HepG2 (cell line): ENCODE measurements around the gene MATR3. TPM values are rescaled to one million over a fixed set of nuclear protein-coding genes. Genes with fewer than 3 reads are reported as not detected.

Experiments
- ADNP ChIP-seq: sonication (generic); formaldehyde crosslinking; IDR thresholded peaks from 2 replicates; pipeline ENCODE4 v1.4.0; 2020; ENCODE audit warnings: missing genetic modification reagents
- CCDC6 ChIP-seq: sonication (generic); formaldehyde crosslinking; IDR thresholded peaks from 2 replicates; pipeline ENCODE4 v1.8.1; 2022; ENCODE audit warnings: mild to moderate bottlenecking, missing genetic modification reagents, moderate library complexity
- DBP ChIP-seq: sonication (generic); formaldehyde crosslinking; IDR thresholded peaks from 2 replicates; pipeline ENCODE4 v1.4.0; 2020; ENCODE audit warnings: missing genetic modification reagents; ENCODE audit errors: not compliant biosample characterization
- FOXK2 ChIP-seq: fragments of 450-650 bp; IDR thresholded peaks from 2 replicates; pipeline ENCODE4 v1.6.1; 2016
- MATR3 ChIP-seq: sonication (generic); formaldehyde crosslinking; IDR thresholded peaks from 2 replicates; pipeline ENCODE4 v1.4.0; 2020; ENCODE audit warnings: missing genetic modification reagents
- NCOR1 ChIP-seq: fragments of 200-600 bp; sonication (generic); IDR thresholded peaks from 2 replicates; pipeline ENCODE4 v1.7.0; 2017; ENCODE audit warnings: antibody characterized with exemption, low read length, borderline replicate concordance
- PAF1 ChIP-seq: IDR thresholded peaks from 2 replicates; pipeline ENCODE4 v1.6.1; 2016; ENCODE audit warnings: missing genetic modification reagents, missing compliant biosample characterization
- PHF5A ChIP-seq: IDR thresholded peaks from one replicate; pipeline ENCODE4 v1.6.1; 2018; ENCODE audit warnings: low read depth, missing genetic modification reagents; ENCODE audit not compliant: unreplicated experiment
- RORA ChIP-seq: sonication (generic); formaldehyde crosslinking; IDR thresholded peaks from 2 replicates; pipeline ENCODE4 v1.5.0; 2020; ENCODE audit warnings: mild to moderate bottlenecking, missing genetic modification reagents, moderate library complexity
- TOE1 ChIP-seq: sonication (generic); formaldehyde crosslinking; IDR thresholded peaks from 2 replicates; pipeline ENCODE4 v1.4.0; 2020; ENCODE audit warnings: mild to moderate bottlenecking, missing genetic modification reagents
- ZBTB26 ChIP-seq: IDR thresholded peaks from 2 replicates; pipeline ENCODE4 v1.6.1; 2016; ENCODE audit warnings: missing compliant biosample characterization, missing genetic modification reagents, borderline replicate concordance
- ZNF362 ChIP-seq: sonication (generic); formaldehyde crosslinking; IDR thresholded peaks from 2 replicates; pipeline ENCODE4 v1.4.0; 2020; ENCODE audit warnings: missing genetic modification reagents, mild to moderate bottlenecking, borderline replicate concordance
- ZNF501 ChIP-seq: sonication (generic); formaldehyde crosslinking; IDR thresholded peaks from 2 replicates; pipeline ENCODE4 v1.5.1; 2020; ENCODE audit warnings: mild to moderate bottlenecking, moderate library complexity, missing genetic modification reagents
- ZNF564 ChIP-seq: sonication (generic); formaldehyde crosslinking; IDR thresholded peaks from 2 replicates; pipeline ENCODE4 v1.8.1; 2023; ENCODE audit warnings: mild to moderate bottlenecking, missing genetic modification reagents
- ZNF569 ChIP-seq: sonication (generic); formaldehyde crosslinking; IDR thresholded peaks from 2 replicates; pipeline ENCODE4 v1.5.0; 2020; ENCODE audit warnings: mild to moderate bottlenecking, missing genetic modification reagents, moderate library complexity, borderline replicate concordance
- ZNF607 ChIP-seq: sonication (generic); formaldehyde crosslinking; IDR thresholded peaks from 2 replicates; pipeline ENCODE4 v1.5.1; 2020; ENCODE audit warnings: missing genetic modification reagents, mild to moderate bottlenecking, borderline replicate concordance
- ZNF747 ChIP-seq: sonication (generic); formaldehyde crosslinking; IDR thresholded peaks from 2 replicates; pipeline ENCODE4 v1.8.1; 2023; ENCODE audit warnings: missing genetic modification reagents, mild to moderate bottlenecking, borderline replicate concordance
- ZNF850 ChIP-seq: sonication (generic); formaldehyde crosslinking; conservative IDR thresholded peaks from 2 replicates; pipeline ENCODE4 v1.9.0; 2021; ENCODE audit warnings: mild to moderate bottlenecking, missing genetic modification reagents
- polyA plus RNA-seq, 8 experiments: library from polyadenylated mRNA; depleted of rRNA in 3 of 8; stranded (reverse) in 7 of 8; unstranded in 1 of 8; fragments of >200 nt; fragmentation: Illumina TruSeq in 4 of 8; extraction: Trizol in 4 of 8; gene quantifications; 2 replicates each; pipeline versions ENCODE4 v1.2.1 to v1.2.3, GENCODE V29; 2011 to 2016; ENCODE audit warnings: low read depth in 4 of 8, missing spikeins in 1 of 8, mixed read lengths in 1 of 8; ENCODE audit not compliant: insufficient read depth in 1 of 8
- total RNA-seq, 5 experiments: library from RNA; depleted of rRNA; stranded (reverse); fragments of >200 nt; fragmentation: Illumina TruSeq; extraction: Trizol; gene quantifications; 2 replicates each; pipeline ENCODE4 v1.2.3, GENCODE V29; 2016; ENCODE audit warnings: low read depth in 1 of 5
- TF ChIP-seq, protein P1 (sequence below): IDR thresholded peaks from 2 replicates; pipeline ENCODE4 v1.6.1; 2012; ENCODE audit warnings: low read depth, low read length, improper control_type of control experiment
- TF ChIP-seq, protein P2 (sequence below): sonication (generic); formaldehyde crosslinking; IDR thresholded peaks from 2 replicates; pipeline ENCODE4 v1.8.0; 2022; ENCODE audit warnings: mild to moderate bottlenecking, missing genetic modification reagents, moderate library complexity
- TF ChIP-seq, protein P3 (sequence below): sonication (generic); formaldehyde crosslinking; IDR thresholded peaks from 2 replicates; pipeline ENCODE4 v1.8.1; 2023; ENCODE audit warnings: mild to moderate bottlenecking, missing genetic modification reagents

Gene MATR3
- total and polyA plus RNA-seq, 2 of the 13 experiments (the other 11 are each of a cell fraction or from before 2014, with no cell fraction given), result 94.2 to 341 TPM

DNA sequence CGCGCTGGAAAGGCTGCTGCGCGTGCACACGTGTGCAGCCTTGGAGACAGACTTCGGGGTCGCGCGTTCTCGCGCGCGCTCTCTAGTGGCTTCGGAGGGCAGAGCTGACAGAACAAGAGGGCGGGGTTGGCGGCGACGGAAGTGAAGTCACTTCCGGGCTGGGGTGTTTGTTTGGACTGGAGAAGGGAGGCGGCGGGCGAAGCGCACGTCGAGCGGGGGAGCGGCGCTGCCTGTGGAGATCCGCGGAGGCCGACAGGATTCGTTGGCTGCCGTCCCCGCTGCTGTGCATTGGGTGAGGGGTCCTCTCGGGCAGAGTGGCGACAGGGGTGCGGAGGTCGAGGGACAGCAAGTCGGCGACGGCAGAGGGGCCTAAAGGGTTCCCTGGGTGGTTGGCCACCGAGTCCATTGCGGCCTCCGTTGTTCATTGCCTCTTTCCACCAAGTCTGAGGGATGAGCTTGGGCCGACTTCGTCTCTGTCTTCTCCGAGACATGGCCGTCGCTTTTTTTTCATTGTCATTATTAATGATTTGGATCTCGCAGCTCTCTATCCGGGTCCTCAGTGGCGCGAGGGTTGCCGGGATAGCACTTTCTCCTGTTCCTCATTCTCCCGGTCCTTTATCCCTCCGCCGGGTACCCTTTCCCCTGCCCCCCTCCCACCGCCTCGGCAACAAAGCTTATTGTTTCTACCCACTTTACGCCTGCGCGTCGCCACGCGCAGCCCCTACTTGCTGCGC lies 48.3 kb downstream of the MATR3 start, which contains the start of gene PAIP2 (continued):
- TF ChIP-seq, protein P1, sequence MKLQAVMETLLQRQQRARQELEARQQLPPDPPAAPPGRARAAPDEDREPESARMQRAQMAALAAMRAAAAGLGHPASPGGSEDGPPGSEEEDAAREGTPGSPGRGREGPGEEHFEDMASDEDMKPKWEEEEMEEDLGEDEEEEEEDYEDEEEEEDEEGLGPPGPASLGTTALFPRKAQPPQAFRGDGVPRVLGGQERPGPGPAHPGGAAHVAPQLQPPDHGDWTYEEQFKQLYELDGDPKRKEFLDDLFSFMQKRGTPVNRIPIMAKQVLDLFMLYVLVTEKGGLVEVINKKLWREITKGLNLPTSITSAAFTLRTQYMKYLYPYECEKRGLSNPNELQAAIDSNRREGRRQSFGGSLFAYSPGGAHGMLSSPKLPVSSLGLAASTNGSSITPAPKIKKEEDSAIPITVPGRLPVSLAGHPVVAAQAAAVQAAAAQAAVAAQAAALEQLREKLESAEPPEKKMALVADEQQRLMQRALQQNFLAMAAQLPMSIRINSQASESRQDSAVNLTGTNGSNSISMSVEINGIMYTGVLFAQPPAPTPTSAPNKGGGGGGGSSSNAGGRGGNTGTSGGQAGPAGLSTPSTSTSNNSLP, result 0 out of 2 replicates have a peak, but pooled peaks have one; percentile 5
- TF ChIP-seq RORA (CRISPR knock-in tag) (0 out of 2 replicates have a peak, but pooled peaks have one; percentile 36), ZNF564 (0 out of 2 replicates have a peak, but pooled peaks have one; percentile 40), ZNF607 (CRISPR knock-in tag) (peak; percentile 85; the same call in 1 of the 2 replicates), MATR3 (CRISPR knock-in tag) (no peak), PAF1 (no peak), CCDC6 (CRISPR knock-in tag) (0 out of 2 replicates have a peak, but pooled peaks have one; percentile 32), FOXK2 (0 out of 2 replicates have a peak, but pooled peaks have one; percentile 12), ADNP (CRISPR knock-in tag) (no peak), ZNF501 (CRISPR knock-in tag) (peak; percentile 97), PHF5A (CRISPR knock-in tag) (no peak), NCOR1 (no peak; the same call in 1 of the 2 replicates), ZBTB26 (CRISPR knock-in tag) (peak; percentile 47; the same call in 1 of the 2 replicates), ZNF850 (CRISPR knock-in tag) (no peak), DBP (no peak), TOE1 (CRISPR knock-in tag) (no peak), ZNF747 (CRISPR knock-in tag) (peak; percentile 82; the same call in 1 of the 2 replicates), ZNF569 (CRISPR knock-in tag) (no peak), ZNF362 (peak; percentile 67; the same call in 1 of the 2 replicates)
- TF ChIP-seq, protein P2, sequence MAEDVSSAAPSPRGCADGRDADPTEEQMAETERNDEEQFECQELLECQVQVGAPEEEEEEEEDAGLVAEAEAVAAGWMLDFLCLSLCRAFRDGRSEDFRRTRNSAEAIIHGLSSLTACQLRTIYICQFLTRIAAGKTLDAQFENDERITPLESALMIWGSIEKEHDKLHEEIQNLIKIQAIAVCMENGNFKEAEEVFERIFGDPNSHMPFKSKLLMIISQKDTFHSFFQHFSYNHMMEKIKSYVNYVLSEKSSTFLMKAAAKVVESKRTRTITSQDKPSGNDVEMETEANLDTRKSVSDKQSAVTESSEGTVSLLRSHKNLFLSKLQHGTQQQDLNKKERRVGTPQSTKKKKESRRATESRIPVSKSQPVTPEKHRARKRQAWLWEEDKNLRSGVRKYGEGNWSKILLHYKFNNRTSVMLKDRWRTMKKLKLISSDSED (CRISPR knock-in tag), result no peak
- TF ChIP-seq, protein P3, sequence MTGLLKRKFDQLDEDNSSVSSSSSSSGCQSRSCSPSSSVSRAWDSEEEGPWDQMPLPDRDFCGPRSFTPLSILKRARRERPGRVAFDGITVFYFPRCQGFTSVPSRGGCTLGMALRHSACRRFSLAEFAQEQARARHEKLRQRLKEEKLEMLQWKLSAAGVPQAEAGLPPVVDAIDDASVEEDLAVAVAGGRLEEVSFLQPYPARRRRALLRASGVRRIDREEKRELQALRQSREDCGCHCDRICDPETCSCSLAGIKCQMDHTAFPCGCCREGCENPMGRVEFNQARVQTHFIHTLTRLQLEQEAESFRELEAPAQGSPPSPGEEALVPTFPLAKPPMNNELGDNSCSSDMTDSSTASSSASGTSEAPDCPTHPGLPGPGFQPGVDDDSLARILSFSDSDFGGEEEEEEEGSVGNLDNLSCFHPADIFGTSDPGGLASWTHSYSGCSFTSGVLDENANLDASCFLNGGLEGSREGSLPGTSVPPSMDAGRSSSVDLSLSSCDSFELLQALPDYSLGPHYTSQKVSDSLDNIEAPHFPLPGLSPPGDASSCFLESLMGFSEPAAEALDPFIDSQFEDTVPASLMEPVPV (CRISPR knock-in tag), result peak; percentile 85
